ENCODE data around the gene AARS2.

DNA sequence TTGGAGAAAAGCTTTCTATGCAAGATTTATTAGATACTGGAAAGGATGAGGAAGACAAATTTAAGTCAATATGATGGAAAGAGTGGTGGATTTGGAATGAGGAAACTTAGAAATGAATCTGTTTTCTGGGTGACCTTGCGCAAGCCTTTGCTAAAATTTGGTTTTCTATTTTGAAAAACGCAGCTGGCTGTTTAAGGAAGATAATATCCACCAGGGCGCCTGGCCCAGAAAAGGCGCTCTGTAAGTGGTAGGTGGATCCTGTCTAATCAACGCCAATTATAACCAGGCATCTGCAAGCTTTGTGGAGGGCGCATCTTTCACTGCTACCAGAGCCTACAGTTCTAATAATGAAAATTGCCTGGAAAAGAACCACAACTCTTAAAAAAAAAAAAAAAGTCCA is 28.9 kb upstream of the AARS2 start:
- TF ChIP-seq, protein P1, sequence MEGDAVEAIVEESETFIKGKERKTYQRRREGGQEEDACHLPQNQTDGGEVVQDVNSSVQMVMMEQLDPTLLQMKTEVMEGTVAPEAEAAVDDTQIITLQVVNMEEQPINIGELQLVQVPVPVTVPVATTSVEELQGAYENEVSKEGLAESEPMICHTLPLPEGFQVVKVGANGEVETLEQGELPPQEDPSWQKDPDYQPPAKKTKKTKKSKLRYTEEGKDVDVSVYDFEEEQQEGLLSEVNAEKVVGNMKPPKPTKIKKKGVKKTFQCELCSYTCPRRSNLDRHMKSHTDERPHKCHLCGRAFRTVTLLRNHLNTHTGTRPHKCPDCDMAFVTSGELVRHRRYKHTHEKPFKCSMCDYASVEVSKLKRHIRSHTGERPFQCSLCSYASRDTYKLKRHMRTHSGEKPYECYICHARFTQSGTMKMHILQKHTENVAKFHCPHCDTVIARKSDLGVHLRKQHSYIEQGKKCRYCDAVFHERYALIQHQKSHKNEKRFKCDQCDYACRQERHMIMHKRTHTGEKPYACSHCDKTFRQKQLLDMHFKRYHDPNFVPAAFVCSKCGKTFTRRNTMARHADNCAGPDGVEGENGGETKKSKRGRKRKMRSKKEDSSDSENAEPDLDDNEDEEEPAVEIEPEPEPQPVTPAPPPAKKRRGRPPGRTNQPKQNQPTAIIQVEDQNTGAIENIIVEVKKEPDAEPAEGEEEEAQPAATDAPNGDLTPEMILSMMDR (IDR thresholded peaks at IDR 0.05 in 2 of 3, conservative IDR thresholded peaks at IDR 0.05 in 1 of 3; ENCODE audit: control insufficient read depth in 2 of 3, extremely low read depth in 1 of 3, insufficient read depth in 1 of 3, low read depth in 3 of 3, low read length in 3 of 3) = no peak
- no peak for TF ChIP-seq SIN3A (IDR thresholded peaks at IDR 0.05; ENCODE audit: low read depth, low read length)
- TF ChIP-seq, protein P2, sequence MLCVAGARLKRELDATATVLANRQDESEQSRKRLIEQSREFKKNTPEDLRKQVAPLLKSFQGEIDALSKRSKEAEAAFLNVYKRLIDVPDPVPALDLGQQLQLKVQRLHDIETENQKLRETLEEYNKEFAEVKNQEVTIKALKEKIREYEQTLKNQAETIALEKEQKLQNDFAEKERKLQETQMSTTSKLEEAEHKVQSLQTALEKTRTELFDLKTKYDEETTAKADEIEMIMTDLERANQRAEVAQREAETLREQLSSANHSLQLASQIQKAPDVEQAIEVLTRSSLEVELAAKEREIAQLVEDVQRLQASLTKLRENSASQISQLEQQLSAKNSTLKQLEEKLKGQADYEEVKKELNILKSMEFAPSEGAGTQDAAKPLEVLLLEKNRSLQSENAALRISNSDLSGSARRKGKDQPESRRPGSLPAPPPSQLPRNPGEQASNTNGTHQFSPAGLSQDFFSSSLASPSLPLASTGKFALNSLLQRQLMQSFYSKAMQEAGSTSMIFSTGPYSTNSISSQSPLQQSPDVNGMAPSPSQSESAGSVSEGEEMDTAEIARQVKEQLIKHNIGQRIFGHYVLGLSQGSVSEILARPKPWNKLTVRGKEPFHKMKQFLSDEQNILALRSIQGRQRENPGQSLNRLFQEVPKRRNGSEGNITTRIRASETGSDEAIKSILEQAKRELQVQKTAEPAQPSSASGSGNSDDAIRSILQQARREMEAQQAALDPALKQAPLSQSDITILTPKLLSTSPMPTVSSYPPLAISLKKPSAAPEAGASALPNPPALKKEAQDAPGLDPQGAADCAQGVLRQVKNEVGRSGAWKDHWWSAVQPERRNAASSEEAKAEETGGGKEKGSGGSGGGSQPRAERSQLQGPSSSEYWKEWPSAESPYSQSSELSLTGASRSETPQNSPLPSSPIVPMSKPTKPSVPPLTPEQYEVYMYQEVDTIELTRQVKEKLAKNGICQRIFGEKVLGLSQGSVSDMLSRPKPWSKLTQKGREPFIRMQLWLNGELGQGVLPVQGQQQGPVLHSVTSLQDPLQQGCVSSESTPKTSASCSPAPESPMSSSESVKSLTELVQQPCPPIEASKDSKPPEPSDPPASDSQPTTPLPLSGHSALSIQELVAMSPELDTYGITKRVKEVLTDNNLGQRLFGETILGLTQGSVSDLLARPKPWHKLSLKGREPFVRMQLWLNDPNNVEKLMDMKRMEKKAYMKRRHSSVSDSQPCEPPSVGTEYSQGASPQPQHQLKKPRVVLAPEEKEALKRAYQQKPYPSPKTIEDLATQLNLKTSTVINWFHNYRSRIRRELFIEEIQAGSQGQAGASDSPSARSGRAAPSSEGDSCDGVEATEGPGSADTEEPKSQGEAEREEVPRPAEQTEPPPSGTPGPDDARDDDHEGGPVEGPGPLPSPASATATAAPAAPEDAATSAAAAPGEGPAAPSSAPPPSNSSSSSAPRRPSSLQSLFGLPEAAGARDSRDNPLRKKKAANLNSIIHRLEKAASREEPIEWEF (IDR thresholded peaks at IDR 0.05; ENCODE audit: insufficient replicate concordance, low read depth, low read length) = no peak
- no peak for TF ChIP-seq RUNX3 (IDR thresholded peaks at IDR 0.05; ENCODE audit: low read length)
- TF ChIP-seq SMC3 (IDR thresholded peaks at IDR 0.05; ENCODE audit: borderline replicate concordance, low read length) = no peak
- TF ChIP-seq SREBF1 (IDR thresholded peaks at IDR 0.05; ENCODE audit: low read length) = no peak
- TF ChIP-seq HDGF (IDR thresholded peaks at IDR 0.05) = no peak
- TF ChIP-seq CHD1 (IDR thresholded peaks at IDR 0.05; ENCODE audit: low read depth, low read length) = no peak
- TF ChIP-seq EZH2 (IDR thresholded peaks at IDR 0.05; ENCODE audit: borderline replicate concordance, control insufficient read depth, low read depth, low read length) = no peak
- TF ChIP-seq POLR2AphosphoS5 (IDR thresholded peaks at IDR 0.05; ENCODE audit: low read length) = no peak
- TF ChIP-seq RBBP5 (conservative IDR thresholded peaks at IDR 0.05) = no peak
- no peak for TF ChIP-seq MEF2A (IDR thresholded peaks at IDR 0.05; ENCODE audit: insufficient read depth, low read depth, low read length)
- no peak for TF ChIP-seq BHLHE40 (IDR thresholded peaks at IDR 0.05; ENCODE audit: borderline replicate concordance in 1 of 2, low read depth in 2 of 2, low read length in 1 of 2)
- TF ChIP-seq POLR2A (IDR thresholded peaks at IDR 0.05; ENCODE audit: low read depth, low read length) = no peak
